ENCODE measurements around the gene MUC4. TPM values are rescaled to one million over a fixed set of nuclear protein-coding genes. Genes with fewer than 3 reads are reported as not detected.
"Not testable (repeated sequence)": the region's sequence is repeated elsewhere in the genome, so short reads cannot be mapped to it uniquely, and the experiment has no call there.

Gene MUC4
- total RNA-seq, 1 donor from 2014 or later = not detected

DNA sequence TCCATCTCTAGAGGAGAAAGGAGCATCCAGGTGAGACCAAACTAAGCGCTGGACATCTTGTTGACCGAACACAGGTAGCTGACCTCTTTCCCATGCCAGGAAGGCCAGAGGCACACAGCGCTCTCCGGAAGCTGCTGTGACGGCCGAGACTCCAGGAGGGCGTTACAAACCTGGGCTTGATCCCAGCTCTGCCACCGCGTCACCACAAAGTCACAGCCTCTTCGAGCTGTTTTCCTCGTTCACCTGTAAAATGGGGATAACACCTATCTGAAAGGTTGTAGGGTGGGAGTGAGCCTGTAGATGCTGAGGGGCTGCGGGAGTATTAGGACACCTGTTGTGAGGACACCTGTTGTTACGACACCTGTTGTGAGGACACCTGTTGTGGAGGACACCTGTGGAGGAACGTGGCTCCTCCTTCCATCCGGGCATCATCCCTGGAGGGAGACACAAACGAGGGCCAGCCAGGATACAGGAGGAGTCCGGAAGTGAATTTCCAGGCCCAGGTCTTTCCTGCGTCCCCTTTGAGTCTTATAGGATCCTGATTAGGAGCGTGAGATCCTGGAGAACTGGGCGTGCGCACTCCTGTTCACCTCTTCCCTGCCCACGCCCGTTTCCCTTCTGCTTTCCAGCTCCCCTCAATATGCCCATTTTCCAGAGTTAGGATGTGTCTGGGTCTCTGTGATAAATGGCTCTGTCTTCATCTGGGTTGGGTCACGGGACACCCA is 2.3 kb upstream of the MUC4 start:
- no peak for DNase-seq (ENCODE audit: low read depth, low spot score)

DNA sequence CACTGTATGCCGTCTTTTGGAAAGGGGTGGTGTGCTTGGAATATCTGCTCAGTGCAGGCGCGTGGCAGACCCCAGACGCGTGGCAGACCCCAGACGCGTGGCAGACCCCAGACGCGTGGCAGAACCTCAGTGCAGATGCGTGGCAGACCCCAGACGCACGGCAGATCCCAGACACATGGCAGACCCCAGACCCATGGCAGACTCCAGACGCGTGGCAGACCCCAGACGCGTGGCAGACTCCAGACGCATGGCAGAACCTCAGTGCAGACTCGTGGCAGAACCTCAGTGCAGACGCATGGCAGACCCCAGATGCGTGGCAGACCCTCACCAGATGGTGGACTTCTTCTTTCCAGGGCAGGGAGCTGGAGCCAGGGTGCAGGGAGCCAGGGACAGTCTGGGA is 637 bp upstream of the MUC4 start:
- no peak for DNase-seq (ENCODE audit: low read depth, low spot score)

- no peak for DNase-seq (ENCODE audit: low read depth, low spot score)
Measured at GRCh38 chr3:195810455-195810845, 1.3 kb downstream of the MUC4 start.

DNA sequence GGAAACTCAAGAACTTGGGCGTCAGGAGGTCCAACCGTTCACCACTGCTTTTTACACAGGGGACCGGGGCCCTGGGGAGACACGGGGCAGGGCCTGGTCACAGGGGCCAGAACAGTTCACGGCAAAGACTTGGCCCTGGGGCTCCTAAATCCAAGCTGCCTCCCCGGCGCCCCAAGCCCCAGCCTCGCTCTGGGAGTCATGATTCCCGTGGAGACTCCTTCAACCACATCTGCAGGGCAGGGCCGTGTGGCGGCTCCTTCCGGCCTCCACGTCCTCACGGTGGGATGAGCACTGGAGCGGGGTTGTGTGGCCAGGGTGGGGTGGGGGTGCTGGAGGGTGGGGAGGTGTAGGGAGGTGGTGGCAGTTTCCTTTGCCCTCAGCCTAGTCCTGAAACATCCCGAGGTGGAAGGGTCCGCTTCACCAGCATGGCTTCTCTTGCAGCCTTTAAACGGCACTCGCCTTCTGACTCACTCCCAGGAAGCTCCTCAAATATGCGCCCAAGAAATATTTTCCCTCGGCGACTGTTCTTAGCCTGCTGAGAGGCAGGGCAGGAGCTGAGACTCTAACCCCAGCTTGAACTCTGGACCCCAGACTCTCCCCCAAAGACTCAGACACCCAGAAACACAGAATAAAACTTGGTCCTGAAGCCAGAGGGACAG is 1.8 kb downstream of the MUC4 start:
- DNase-seq (ENCODE audit: low read depth, low spot score) = no peak

GRCh38 chr3:195809291-195809785 is 2.4 kb downstream of the MUC4 start:
- no peak for DNase-seq (ENCODE audit: low read depth, low spot score)

DNA sequence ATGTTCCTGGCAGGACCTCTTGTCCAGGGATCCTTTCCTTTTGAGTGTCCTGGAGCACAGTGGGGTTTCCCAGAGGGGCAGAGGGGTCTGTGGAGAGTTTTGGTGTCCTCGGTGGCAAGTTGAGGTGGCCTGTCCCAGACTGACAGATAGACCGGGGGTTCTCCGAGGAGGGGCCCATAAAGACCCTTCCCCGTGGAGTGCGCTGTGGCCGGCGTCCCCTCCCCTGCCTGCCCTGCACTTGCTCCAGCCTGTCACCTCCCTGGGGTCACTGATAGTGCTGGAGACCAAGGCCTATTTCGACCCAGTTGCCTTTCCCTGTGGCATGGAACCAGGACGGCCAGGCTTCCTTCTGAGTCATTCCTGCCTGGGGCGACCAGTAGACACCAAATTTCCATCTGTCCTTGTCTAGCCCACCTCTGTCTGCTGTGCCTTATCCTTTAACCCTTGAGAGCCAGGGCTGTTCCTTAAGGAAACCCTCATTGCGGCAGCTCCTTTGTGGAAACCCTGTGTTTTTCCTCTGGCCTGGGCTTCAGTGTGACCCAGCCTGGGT is 2.9 kb downstream of the MUC4 start:
- DNase-seq (ENCODE audit: low read depth, low spot score) = no peak

DNA sequence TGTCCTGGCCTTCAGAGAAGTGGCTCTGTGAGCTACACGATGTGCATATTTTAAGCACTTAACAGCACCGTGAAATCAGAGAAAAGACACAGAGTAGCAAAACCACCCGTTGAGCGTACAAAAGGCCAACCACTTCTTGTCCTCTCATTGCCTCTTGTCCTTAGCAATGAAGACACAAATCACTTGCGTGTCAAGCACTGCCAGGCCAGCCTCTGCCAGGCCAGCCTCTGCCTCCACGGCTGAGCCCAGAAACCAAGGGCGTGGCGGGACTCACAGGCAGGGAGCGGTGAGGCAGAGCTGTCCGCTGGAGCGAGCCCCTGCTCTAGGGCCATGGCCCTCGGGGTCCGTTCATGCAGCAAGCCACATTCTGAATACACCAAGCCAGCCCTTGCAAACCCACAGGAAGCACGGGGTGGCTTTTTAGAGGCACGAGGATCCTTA is 4.0 kb downstream of the MUC4 start:
- DNase-seq (ENCODE audit: low read depth, low spot score) = no peak

DNA sequence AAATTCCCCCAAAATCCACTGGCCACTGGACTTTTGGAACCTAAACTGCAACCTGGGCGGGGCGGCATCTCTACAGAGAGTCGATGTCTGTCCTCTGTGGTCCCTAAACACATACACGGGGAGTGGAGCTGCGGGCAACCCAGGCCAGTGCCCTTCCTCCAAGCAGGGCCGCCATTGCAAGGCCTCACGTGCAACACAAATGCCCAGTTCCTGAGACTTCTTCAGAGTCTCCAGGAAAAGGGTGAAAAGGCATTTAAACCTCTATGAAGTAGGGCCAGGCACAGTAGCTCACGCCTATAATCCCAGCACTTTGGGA is 4.9 kb downstream of the MUC4 start:
- no peak for DNase-seq (ENCODE audit: low read depth, low spot score)

DNA sequence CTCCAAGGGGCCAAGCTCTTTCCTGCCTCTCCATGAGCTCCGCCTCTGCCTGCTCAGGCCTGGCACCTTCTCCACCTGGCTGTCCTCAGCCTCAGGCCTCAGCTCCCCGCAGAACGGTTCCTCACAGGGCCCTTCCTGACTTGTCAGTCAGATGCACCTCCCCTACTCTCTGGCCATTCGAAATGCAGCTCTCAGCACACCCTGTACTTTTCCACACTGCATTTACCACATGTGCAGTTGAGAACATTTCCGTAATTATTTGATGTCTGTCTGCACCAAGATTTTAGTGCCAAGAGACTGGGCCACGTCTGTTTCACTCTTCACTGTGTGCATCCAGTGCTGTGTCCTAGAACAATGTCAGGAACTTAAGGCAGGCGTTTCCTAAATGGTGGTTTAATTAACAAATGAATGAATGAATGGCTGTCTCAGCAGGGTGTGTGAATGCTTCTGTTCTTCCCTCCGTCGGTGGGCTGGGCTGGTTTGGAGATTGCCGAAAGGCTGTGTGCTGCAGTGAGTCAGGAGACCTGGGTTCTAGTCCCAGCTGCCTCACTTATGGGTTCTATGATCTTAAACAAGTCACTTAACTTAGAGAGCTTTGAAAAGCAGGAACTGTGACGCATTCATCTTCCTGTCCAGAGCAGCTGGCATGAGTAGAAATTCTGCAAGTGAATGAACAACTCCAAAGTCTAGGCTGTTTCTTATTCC is 5.4 kb downstream of the MUC4 start:
- peak; percentile 63 for DNase-seq (ENCODE audit: low read depth, low spot score)

- DNase-seq (ENCODE audit: low read depth, low spot score) = not testable (repeated sequence)
Measured at GRCh38 chr3:195805588-195805987, 6.1 kb downstream of the MUC4 start.

GRCh38 chr3:195805181-195805580 is 6.5 kb downstream of the MUC4 start:
- DNase-seq (ENCODE audit: low read depth, low spot score) = no peak

DNA sequence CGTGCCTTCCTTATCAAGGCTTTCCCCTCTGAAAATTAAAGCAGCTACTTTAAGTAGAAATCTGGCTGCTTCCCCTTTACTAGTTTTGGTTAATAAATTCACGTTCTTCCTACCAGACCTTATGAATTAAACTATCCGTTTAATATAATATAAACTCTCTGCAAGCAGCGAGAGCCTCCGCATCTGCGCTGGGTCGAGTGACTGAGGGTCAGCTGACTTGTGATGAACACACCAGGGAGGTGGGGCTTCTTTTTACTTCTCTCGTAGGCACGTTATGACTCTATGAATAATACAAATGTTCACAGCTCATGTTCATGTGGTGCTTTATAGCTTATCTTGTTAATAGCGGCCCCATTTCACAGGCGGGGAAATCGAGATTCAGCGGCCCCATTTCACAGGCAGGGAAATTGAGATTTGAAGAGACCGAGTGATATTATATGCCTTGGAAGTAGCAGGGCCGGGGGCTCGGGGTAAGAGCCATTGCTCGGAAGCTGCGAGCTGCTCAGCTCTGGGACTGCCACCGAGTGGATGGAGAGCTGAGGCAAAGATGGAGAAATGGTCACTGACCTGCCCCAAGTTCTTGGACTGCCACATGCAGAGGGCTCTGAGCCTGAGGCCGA is 8.3 kb downstream of the MUC4 start:
- no peak for DNase-seq (ENCODE audit: low read depth, low spot score)

DNA sequence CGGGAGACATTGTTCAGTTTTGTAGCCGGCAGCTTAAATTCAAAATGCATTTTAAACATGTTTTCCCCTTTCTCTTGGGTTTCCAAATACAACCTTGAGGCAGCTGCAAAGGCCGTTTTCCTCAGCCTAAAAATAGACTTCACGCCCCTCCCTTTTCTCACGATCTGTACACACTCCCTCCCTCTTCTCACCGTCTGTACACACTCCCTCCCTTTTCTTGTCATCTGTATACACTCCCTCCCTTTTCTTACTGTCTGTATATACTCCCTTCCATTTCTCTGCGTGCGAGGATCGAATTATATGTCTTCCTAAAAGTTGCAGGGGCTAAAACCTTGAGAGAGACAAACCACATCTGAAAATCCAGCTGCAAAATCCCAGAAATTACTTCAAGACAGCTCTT is 8.9 kb downstream of the MUC4 start:
- no peak for DNase-seq (ENCODE audit: low read depth, low spot score)

GRCh38 chr3:195802261-195802701 is 9.4 kb downstream of the MUC4 start:
- DNase-seq (ENCODE audit: low read depth, low spot score) = no peak

DNA sequence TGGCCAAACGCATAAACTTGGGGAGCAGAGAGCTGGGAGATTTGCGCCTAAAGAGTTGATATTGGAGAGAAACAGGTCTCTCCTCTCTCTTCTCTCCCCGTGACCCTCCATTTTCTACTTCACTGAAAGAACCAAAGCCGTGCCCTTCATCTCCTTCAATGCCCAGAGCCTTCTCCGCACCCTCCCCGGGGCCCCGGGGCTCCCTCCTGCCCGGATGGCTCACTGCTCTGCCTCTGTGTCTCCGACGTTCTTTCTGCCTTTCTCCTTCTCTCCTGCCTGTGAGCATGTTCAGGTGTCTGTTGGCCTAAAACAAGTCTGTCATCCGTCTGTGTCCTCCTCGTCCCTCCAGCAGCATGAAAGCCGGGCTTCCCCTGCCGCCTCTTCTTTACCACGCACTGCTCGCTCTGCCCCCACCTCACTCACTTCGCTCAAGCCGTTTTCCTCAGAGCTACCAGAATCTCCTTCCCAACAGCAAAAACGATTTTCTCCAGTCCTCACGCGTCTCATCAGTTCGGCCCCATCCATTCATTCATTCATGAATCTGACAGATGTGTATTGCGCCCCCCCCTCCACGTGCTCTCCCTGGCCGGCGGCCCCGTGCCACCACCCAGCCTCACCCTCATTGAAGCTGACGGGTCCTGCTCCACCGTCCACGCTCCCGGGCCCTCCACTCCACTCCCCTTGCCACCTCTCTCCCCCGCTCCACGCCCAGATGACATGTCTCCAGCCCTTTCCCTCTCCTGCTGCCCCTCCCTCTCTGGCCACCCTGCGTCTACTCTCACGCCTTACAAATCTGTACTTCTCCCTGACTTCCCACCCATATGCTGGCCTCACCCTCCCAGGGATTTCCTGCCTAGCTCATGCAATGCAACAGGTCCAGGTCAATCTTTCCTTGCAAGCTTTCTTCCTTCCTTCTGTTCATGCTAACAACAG is 10.2 kb downstream of the MUC4 start:
- no peak for DNase-seq (ENCODE audit: low read depth, low spot score)

GRCh38 chr3:195800240-195800639 is 11.5 kb downstream of the MUC4 start:
- DNase-seq (ENCODE audit: low read depth, low spot score) = no peak

DNA sequence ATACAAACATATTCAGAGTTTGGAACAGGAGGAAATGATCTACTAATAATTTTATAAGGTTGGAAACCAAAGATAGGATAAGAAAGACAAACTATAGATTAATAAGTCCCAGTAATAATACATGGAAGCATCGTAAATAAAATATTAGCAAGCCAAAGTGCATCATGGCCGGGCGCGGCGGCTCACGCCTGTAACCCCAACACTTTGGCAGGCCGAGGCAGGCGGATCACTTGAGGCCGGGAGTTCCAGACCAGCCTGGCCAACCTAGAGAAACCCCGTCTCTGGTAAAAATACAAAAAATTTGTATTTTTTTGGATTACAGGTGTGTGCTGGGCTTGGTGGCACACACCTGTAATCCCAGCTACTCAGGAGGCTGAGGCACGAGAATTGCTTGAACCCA is 14.9 kb downstream of the MUC4 start:
- no peak for DNase-seq (ENCODE audit: low read depth, low spot score)

DNA sequence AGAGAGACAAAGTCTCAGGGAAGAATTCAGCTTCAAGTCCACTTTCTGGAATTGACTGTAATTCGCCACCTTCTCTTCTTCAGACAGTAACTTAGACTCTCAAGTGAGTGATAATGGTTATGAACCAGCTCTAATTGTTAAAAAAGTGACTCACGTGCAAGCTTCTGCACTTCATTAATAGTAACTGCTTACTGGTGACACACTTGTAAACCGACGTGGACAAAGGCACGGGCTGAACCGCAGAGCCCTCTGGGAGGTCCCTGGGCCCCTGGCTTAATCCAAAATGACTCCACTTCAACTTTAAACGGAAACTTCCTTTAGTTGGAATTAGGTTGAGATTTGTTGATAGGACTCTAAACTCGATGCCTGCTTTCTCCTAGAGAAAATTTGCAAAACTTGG is 17.0 kb downstream of the MUC4 start:
- no peak for DNase-seq (ENCODE audit: low read depth, low spot score)

DNA sequence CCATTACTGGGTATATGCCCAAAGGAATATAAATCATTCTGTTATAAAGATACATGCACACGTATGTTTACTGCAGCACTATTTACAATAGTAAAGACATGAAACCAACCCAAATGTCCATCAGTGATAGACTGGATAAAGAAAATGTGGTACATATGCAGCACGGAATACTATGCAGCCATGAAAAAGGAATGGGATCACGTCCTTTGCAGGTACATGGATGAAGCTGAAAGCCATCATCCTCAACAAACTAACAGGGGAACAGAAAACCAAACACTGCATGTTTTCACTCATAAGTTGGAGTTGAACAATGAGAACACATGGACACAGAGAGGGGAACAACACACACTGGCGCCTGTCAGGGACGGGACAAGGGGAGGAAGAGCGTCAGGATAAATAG is 19.1 kb downstream of the MUC4 start:
- not testable (repeated sequence) for DNase-seq (ENCODE audit: low read depth, low spot score)

GRCh38 chr3:195790901-195791300 is 20.8 kb downstream of the MUC4 start:
- no peak for DNase-seq (ENCODE audit: low read depth, low spot score)
